ENCODE measurements around the gene MCC.

The MCC gene

DNA sequence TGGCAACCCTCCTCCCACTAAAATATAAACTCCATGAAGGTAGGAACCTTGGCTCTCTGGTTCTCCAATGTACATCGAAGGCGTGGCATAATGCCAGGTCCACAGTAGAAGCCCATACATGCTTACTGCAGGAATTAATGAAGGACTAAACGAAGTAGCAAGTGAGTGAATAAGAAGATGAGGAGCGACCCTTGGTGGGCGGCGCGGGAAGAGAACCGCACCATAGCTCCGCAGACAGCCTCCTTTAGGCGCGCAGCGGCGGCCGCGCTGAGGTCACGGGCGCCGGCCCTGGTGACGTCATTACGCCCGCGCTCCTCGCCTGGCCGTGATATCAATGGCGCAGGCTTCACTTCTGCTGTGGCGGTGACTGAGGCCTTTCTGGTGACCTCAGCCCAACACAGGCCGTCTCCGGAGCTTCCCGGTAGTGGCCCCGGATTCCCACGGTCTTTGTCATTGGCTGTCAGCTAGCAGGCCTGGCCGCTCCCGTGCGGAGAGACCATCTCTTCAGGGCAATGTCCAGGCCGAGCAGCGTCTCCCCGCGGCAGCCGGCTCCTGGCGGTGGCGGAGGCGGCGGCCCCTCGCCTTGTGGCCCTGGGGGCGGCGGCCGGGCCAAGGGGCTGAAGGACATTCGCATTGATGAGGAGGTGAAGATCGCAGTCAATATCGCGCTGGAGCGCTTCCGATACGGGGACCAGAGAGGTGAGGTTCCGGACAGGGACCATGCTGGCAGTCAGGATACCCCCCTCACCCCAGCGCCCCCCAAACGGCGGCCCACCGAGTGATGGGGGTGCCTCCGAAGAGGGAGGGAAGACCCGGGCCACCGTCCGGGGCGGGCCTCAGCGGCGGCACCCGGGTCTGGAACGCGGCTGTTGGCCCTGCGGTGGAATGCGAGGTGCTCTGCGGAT, 25.4 kb upstream of the MCC start, which contains the start of gene YTHDC2:
Gene YTHDC2 (plus strand): TSS at position 311 of the 905 bp plus-strand sequence. CDS start 202 bp downstream, at position 513.
- peak; percentile 99 for ATAC-seq
- TF ChIP-seq ESRRG (CRISPR knock-in tag; IDR thresholded peaks at IDR 0.05) (no peak), ISL1 (CRISPR knock-in tag; IDR thresholded peaks at IDR 0.05) (no peak), OSR1 (CRISPR knock-in tag; IDR thresholded peaks at IDR 0.05) (no peak), RARB (CRISPR knock-in tag; IDR thresholded peaks at IDR 0.05) (no peak), ZFP3 (CRISPR knock-in tag; IDR thresholded peaks at IDR 0.05) (peak; percentile 74), ZNF70 (CRISPR knock-in tag; IDR thresholded peaks at IDR 0.05) (no peak), ZNF8 (CRISPR knock-in tag; IDR thresholded peaks at IDR 0.05) (0 out of 2 replicates have a peak, but pooled peaks have one; percentile 28), PPARA (CRISPR knock-in tag; IDR thresholded peaks at IDR 0.05; ENCODE audit: borderline replicate concordance) (peak; percentile 74; the same call in 1 of the 2 replicates), GLIS3 (CRISPR knock-in tag; IDR thresholded peaks at IDR 0.05) (no peak), CSDC2 (CRISPR knock-in tag; IDR thresholded peaks at IDR 0.05) (peak; percentile 92), ZNF565 (CRISPR knock-in tag; conservative IDR thresholded peaks at IDR 0.05; ENCODE audit: low read depth) (peak; percentile 88; the same call in 1 of the 2 replicates), ZFP30 (CRISPR knock-in tag; IDR thresholded peaks at IDR 0.05) (0 out of 2 replicates have a peak, but pooled peaks have one; percentile 55), SNAI2 (CRISPR knock-in tag; IDR thresholded peaks at IDR 0.05) (no peak; the same call in 1 of the 2 replicates), ARNTL (CRISPR knock-in tag; IDR thresholded peaks at IDR 0.05; ENCODE audit: borderline replicate concordance, low read depth) (no peak)
- TF ChIP-seq, protein P1, sequence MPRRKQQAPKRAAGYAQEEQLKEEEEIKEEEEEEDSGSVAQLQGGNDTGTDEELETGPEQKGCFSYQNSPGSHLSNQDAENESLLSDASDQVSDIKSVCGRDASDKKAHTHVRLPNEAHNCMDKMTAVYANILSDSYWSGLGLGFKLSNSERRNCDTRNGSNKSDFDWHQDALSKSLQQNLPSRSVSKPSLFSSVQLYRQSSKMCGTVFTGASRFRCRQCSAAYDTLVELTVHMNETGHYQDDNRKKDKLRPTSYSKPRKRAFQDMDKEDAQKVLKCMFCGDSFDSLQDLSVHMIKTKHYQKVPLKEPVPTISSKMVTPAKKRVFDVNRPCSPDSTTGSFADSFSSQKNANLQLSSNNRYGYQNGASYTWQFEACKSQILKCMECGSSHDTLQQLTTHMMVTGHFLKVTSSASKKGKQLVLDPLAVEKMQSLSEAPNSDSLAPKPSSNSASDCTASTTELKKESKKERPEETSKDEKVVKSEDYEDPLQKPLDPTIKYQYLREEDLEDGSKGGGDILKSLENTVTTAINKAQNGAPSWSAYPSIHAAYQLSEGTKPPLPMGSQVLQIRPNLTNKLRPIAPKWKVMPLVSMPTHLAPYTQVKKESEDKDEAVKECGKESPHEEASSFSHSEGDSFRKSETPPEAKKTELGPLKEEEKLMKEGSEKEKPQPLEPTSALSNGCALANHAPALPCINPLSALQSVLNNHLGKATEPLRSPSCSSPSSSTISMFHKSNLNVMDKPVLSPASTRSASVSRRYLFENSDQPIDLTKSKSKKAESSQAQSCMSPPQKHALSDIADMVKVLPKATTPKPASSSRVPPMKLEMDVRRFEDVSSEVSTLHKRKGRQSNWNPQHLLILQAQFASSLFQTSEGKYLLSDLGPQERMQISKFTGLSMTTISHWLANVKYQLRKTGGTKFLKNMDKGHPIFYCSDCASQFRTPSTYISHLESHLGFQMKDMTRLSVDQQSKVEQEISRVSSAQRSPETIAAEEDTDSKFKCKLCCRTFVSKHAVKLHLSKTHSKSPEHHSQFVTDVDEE (CRISPR knock-in tag; IDR thresholded peaks at IDR 0.05) = peak; percentile 69; the same call in 1 of the 2 replicates
- TF ChIP-seq, protein P2, sequence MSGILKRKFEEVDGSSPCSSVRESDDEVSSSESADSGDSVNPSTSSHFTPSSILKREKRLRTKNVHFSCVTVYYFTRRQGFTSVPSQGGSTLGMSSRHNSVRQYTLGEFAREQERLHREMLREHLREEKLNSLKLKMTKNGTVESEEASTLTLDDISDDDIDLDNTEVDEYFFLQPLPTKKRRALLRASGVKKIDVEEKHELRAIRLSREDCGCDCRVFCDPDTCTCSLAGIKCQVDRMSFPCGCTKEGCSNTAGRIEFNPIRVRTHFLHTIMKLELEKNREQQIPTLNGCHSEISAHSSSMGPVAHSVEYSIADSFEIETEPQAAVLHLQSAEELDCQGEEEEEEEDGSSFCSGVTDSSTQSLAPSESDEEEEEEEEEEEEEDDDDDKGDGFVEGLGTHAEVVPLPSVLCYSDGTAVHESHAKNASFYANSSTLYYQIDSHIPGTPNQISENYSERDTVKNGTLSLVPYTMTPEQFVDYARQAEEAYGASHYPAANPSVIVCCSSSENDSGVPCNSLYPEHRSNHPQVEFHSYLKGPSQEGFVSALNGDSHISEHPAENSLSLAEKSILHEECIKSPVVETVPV (CRISPR knock-in tag; IDR thresholded peaks at IDR 0.05) = no peak
- TF ChIP-seq, protein P3, sequence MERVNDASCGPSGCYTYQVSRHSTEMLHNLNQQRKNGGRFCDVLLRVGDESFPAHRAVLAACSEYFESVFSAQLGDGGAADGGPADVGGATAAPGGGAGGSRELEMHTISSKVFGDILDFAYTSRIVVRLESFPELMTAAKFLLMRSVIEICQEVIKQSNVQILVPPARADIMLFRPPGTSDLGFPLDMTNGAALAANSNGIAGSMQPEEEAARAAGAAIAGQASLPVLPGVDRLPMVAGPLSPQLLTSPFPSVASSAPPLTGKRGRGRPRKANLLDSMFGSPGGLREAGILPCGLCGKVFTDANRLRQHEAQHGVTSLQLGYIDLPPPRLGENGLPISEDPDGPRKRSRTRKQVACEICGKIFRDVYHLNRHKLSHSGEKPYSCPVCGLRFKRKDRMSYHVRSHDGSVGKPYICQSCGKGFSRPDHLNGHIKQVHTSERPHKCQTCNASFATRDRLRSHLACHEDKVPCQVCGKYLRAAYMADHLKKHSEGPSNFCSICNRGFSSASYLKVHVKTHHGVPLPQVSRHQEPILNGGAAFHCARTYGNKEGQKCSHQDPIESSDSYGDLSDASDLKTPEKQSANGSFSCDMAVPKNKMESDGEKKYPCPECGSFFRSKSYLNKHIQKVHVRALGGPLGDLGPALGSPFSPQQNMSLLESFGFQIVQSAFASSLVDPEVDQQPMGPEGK (CRISPR knock-in tag; IDR thresholded peaks at IDR 0.05; ENCODE audit: borderline replicate concordance) = no peak
- TF ChIP-seq, protein P4, sequence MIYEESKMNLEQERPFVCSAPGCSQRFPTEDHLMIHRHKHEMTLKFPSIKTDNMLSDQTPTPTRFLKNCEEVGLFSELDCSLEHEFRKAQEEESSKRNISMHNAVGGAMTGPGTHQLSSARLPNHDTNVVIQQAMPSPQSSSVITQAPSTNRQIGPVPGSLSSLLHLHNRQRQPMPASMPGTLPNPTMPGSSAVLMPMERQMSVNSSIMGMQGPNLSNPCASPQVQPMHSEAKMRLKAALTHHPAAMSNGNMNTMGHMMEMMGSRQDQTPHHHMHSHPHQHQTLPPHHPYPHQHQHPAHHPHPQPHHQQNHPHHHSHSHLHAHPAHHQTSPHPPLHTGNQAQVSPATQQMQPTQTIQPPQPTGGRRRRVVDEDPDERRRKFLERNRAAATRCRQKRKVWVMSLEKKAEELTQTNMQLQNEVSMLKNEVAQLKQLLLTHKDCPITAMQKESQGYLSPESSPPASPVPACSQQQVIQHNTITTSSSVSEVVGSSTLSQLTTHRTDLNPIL (CRISPR knock-in tag; IDR thresholded peaks at IDR 0.05; ENCODE audit: low read depth) = peak; percentile 39; the same call in 1 of the 2 replicates
- TF ChIP-seq, protein P5, sequence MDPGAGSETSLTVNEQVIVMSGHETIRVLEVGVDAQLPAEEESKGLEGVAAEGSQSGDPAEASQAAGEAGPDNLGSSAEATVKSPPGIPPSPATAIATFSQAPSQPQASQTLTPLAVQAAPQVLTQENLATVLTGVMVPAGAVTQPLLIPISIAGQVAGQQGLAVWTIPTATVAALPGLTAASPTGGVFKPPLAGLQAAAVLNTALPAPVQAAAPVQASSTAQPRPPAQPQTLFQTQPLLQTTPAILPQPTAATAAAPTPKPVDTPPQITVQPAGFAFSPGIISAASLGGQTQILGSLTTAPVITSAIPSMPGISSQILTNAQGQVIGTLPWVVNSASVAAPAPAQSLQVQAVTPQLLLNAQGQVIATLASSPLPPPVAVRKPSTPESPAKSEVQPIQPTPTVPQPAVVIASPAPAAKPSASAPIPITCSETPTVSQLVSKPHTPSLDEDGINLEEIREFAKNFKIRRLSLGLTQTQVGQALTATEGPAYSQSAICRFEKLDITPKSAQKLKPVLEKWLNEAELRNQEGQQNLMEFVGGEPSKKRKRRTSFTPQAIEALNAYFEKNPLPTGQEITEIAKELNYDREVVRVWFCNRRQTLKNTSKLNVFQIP (CRISPR knock-in tag; IDR thresholded peaks at IDR 0.05; ENCODE audit: borderline replicate concordance, low read depth) = no peak

DNA sequence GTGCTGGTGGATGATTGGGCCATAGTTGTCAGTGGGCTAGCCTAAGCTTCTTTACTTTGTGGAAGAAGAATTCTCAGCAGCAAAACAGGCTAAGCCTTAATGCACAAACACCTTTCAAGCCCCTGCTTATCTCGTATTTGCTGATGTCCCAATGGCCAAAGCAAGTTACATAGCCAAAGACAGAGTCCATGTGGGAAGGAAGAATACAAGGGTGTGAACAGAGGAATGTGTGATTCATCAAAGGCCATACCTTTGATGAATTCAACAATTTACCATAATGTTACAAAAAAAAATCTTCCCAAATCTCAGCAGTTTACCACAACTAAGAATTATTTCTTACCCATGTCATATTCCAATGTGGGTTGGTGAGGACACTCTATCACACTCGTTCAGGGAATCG, 24.1 kb upstream of the MCC start:
- no peak for ATAC-seq
- TF ChIP-seq TOX (CRISPR knock-in tag; IDR thresholded peaks at IDR 0.05; ENCODE audit: borderline replicate concordance) (no peak), BACH2 (CRISPR knock-in tag; IDR thresholded peaks at IDR 0.05; ENCODE audit: borderline replicate concordance) (no peak), ZNF8 (CRISPR knock-in tag; IDR thresholded peaks at IDR 0.05) (no peak), ISL1 (CRISPR knock-in tag; IDR thresholded peaks at IDR 0.05) (no peak), ESRRG (CRISPR knock-in tag; IDR thresholded peaks at IDR 0.05) (no peak), RARB (CRISPR knock-in tag; IDR thresholded peaks at IDR 0.05) (no peak), SNAI2 (CRISPR knock-in tag; IDR thresholded peaks at IDR 0.05) (no peak), CSDC2 (CRISPR knock-in tag; IDR thresholded peaks at IDR 0.05) (no peak)
- TF ChIP-seq, protein P4 (CRISPR knock-in tag; IDR thresholded peaks at IDR 0.05; ENCODE audit: low read depth) = no peak
- TF ChIP-seq, protein P1 (CRISPR knock-in tag; IDR thresholded peaks at IDR 0.05) = no peak
- TF ChIP-seq, protein P5 (CRISPR knock-in tag; IDR thresholded peaks at IDR 0.05; ENCODE audit: borderline replicate concordance, low read depth) = no peak
